GM18909 (cell line): ENCODE measurements around the gene GYG1.
A peak's percentile ranks its signal among the peaks of the same experiment; 100 is the strongest.

Source experiments
- ATAC-seq: cut with Tn5 transposase; IDR thresholded peaks from one replicate; pipeline ENCODE4 v1.9.1; 2021; ENCODE audit warnings: mild to moderate bottlenecking; ENCODE audit not compliant: unreplicated experiment, poor library complexity

Gene GYG1

DNA sequence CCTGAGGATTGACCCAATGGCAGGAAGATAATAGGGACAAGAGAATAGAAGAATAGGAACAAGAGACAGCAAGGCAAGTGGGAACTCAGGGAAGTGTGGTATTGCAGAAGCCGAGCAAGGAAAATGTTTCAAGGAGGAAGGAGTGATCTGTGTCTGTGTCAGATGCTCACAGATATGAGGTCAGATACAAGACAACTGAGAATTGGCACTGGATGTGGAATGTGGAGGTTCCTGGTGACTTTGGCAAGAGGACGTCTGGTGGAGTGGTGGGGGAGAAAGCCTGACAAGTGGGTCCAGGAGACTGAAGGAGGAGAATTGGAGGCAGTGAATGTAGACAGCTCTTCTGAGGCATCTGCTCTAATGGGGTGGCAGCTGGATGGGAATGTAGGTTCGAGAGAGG, 24.1 kb downstream of the GYG1 start:
- ATAC-seq, result no peak

DNA sequence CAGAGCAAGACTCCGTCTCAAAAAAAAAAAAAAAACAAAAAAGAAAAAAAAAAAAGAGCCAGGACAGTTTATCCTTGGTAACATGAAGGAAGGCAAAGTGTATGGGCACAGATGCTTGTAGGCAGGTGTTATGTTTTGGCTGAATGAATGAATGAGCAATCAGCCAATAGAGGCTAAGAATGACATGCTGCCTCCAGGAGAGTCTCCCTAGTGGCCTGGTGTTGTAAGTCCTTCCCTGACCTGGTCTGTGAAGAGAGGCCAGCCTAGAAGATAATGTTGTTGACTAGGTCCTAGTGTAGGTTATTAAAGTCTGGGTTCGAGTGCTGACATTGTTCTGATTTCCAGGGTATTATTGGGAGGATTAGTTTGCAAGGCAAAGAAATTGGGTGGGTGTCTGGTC, 24.9 kb downstream of the GYG1 start:
- ATAC-seq, result no peak

DNA sequence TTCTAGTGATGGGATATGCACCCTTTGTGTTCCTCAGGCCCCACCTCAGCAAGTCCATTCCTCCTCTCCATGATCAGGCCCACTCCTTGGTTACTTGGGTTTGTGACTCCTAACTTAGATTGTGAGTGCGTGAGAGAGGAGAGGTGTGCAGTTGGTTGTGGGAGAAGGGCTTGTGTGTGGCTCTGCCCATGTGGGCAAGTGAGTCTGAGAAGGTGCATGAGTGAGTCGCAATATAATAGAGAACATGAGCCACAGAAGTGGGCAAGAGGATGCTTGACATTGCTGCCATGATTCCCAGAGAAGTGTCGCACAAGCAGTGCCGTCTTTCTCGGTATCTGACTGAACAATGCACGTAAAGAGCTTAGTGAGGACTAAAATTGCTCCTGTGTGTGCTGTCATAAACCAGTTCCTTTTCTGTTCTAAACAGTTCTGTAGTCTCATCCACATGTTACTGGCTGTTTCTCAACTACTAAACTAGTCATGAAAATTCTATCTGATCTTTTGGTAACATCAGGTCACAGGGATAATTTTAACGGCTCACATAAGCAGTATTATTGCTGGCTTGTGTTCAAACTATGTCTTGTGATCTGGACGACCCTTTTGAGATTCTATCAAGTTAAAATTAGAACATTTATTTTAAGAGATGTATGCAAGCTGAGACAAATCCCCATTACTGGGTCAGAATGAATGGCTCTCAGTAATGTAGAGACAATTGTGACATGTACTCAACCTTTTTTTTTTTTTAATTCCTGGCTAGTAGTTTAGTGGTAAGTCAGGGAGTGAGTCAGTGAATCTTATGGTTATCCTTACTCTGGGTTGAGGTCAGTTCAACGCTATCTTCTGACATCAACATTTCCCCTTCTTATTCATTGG, 25.6 kb downstream of the GYG1 start:
- no peak for ATAC-seq

GRCh38 chr3:149018247-149018646, 26.9 kb downstream of the GYG1 start:
- ATAC-seq, result no peak

DNA sequence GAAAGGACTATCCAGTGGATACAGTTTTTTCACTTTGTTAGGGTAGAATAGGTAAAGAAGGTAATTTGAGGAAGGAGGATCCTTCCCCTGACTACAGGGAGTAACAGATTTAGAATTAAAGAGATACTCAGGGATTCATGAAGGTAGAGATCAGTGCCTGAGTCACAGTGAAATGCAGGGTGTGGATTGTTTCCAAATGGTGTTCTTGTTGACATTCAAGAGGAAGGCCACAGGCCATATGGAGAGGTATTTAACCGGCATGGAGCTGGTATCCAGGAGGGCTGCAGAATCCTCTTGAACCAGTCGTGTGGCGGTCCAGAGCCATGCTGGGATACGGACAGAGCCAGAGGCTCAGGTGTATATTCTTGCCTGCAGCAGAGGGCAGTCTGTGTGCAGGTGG, 28.2 kb downstream of the GYG1 start:
- no peak for ATAC-seq

DNA sequence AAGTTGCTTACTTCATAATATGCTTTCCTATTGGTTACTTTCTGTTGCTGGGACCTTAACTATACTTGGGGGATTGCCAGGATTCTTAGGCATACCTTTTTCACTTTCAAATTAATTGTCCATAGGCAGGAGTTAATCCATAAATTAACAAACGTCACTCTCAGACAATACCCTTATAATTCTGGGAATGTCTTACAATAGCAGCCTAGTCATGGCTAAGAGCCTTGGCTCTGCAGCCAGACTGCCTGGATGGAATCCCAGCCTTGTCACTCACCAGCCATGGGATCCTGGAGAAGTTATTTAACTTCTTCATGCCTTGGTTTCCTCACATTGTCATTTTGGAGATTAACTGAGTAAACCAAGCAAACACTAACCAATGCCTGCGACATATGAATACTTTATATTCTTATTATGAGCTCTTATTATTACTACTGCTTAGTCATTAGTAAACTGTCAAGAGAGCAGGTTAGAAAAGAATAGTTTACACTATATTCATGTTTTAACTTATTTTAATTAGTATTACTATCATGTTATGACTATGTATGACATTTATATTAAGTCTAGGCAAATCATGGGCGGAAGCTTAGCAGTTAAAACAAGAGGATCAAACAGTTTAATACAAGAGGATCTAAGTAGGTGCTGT, 29.0 kb downstream of the GYG1 start:
- no peak for ATAC-seq

GRCh38 chr3:149020839-149021252, 29.5 kb downstream of the GYG1 start:
- ATAC-seq, result no peak

- no peak for ATAC-seq
These were observed 30.5 kb downstream of the GYG1 start for GRCh38 chr3:149021830-149022229.

DNA sequence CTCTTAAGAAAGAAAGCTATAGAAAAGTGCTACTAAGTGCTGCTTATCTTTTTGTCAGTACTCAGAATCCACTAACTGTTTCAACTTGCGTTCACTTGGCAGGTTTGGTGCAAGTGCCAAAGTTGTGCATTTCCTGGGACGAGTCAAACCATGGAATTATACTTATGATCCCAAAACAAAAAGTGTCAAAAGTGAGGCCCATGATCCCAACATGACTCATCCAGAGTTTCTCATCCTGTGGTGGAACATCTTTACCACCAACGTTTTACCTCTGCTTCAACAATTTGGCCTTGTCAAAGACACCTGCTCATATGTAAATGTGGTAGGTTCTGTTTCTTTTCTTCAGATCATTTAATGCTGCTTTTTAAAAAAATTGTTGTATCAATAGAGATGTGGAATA, 32.6 kb downstream of the GYG1 start:
- ATAC-seq, result no peak

- ATAC-seq, result no peak
These were observed 35.4 kb downstream of the GYG1 start for GRCh38 chr3:149026718-149027117.

- ATAC-seq, result no peak
These were observed 39.8 kb downstream of the GYG1 start for GRCh38 chr3:149031096-149031495.

GRCh38 chr3:149037684-149038083, 46.3 kb downstream of the GYG1 start:
- ATAC-seq, result no peak

- ATAC-seq, result no peak
These were observed 47.0 kb downstream of the GYG1 start for GRCh38 chr3:149038322-149038721.

GRCh38 chr3:149042789-149043386, 51.5 kb downstream of the GYG1 start:
- ATAC-seq, result peak; percentile 88

- no peak for ATAC-seq
These were observed 53.2 kb downstream of the GYG1 start for GRCh38 chr3:149044339-149045083.

DNA sequence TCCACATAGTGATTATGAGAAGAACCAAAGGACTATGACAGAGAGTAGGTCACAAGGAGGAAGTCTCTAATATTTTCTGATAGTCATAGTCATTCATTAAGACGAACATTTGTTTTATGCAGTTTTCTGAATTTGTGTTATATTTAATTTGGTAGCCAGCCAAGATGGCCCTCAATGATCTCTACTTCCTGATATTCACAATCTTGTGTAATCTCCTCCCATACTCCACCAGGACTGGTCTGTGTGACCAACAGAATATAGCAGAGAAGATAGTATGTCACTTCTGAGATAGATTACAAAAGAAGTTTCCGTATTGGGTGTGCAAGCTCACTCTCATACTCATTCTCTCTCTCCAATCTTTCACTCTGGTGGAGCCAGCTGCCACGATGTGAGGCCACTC, 64.2 kb downstream of the GYG1 start:
- no peak for ATAC-seq

DNA sequence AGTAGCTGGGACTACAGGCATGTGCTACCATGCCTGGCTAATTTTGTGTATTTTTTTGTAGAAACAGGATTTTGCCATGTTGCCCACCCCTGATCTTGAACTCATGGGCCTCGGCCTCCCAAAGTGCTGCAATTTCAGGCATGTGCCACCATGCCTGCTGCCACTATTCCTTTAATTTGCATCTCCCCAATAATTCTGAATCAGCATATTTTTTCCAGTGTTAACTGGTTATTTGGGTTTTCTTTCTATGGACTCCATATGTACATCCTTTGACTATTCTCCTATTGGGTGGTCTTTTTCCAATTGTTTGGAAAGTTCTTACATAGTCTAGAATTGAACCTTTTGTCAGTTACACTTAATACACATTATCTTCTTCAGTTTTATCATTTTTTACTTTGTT, 66.9 kb downstream of the GYG1 start:
- no peak for ATAC-seq

DNA sequence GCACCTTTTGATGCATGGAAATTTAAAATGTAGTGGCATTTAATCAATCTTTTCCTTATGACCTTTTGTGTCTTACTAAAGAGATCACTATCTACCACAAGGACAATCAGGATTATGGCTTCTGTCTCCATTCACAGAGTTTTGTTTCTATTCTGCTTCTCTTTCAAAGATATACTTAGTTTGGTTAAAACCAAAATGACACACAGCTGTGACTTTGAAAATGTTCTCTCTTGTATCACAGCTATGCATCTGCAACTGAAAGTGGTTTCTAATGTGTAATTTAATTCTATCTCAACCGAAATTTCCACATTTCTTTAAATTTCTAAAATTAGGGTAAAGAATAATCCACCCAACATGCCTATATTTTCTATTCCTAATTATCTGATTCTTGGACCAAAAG, 67.3 kb downstream of the GYG1 start:
- peak; percentile 82 for ATAC-seq

DNA sequence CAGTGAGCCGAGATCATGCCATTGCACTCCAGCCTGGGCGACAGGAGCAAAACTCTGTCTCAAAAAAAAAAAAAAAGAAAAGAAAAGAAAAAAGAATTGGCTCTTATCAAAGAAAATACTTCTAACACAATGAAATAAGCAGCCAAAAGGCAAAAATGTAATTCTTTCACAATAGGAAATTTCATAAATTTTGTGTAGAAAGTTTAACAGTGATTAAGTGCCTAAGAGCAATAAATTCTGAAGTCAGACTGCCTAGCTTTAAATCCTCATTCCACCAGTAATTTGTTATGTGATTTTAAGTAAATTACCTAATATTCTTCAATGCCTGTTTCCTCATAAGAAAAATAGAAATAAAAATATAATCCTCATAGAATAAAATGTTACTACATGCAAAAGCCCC, 70.4 kb downstream of the GYG1 start:
- ATAC-seq, result no peak

- no peak for ATAC-seq
These were observed 76.5 kb downstream of the GYG1 start for GRCh38 chr3:149067883-149068282.
